Gastrocnemius medialis (tissue), 4 donors: ENCODE data around the gene SAT1. TPM values are rescaled to one million over a fixed set of nuclear protein-coding genes. Genes with fewer than 3 reads are reported as not detected.

ENCODE experiments used
- ATAC-seq, 2 donors: fragments of 150-250 bp; one replicate each; pipeline ENCODE4 v1.9.1; 2016
- DNase-seq, 2 donors: peaks; one replicate each; pipeline ENCODE4 v3.0.0-alpha.2; 2019
- H3K27ac ChIP-seq, 4 donors: fragments of 200-600 bp; sonication (generic); 1 replicate in 1 of 4; 2 replicates in 3 of 4; pipeline ENCODE4 v1.5.1; 2016 to 2018; ENCODE audit warnings: mild to moderate bottlenecking in 2 of 4, moderate library complexity in 1 of 4
- H3K27me3 ChIP-seq, 3 donors: fragments of 200-600 bp; sonication (generic) in 2 of 3; 1 replicate in 1 of 3; 2 replicates in 2 of 3; pipeline versions ENCODE4 v1.5.1 to v1.6.0; 2016 to 2019; ENCODE audit warnings: mild to moderate bottlenecking in 1 of 3, moderate library complexity in 1 of 3
- H3K36me3 ChIP-seq, 2 donors: fragments of 200-600 bp; sonication (generic) in 1 of 2; one replicate each; pipeline ENCODE4 v1.5.1; 2017 to 2018
- H3K4me1 ChIP-seq, 2 donors: fragments of 200-600 bp; sonication (generic) in 1 of 2; one replicate each; pipeline ENCODE4 v1.5.1; 2016 to 2017; ENCODE audit warnings: mild to moderate bottlenecking in 2 of 2
- H3K4me3 ChIP-seq, 4 donors: fragments of 200-600 bp; sonication (generic) in 3 of 4; 1 replicate in 1 of 4; 2 replicates in 3 of 4; pipeline ENCODE4 v1.5.1; 2016 to 2019; ENCODE audit warnings: mild to moderate bottlenecking in 2 of 4
- H3K9me3 ChIP-seq, 3 donors: fragments of 200-600 bp; sonication (generic) in 2 of 3; 1 replicate in 1 of 3; 2 replicates in 2 of 3; pipeline ENCODE4 v1.5.1; 2016 to 2019
- POLR2A ChIP-seq, 2 donors: fragments of 450-650 bp; IDR thresholded peaks; one replicate each; pipeline ENCODE4 v1.6.1; 2017; ENCODE audit warnings: antibody characterized with exemption in 2 of 2, mild to moderate bottlenecking in 2 of 2, moderate library complexity in 2 of 2
- in situ Hi-C, 4 donors: fragments of 200-750 bp; cut with MboI; loops; one replicate each; pipeline versions ENCODE4 v1.15.0 to v1.8.0; 2017; ENCODE audit warnings: low sequenced_read_pairs in 4 of 4
- intact Hi-C: fragments of 100-400 bp; cut with DNase I; formaldehyde crosslinking; loops from one replicate; pipeline ENCODE4 v1.15.1; 2023; ENCODE audit warnings: low total_unique reads
- total RNA-seq, 4 donors: library from RNA; depleted of rRNA; stranded (reverse); fragments of >200 nt; gene quantifications; one replicate each; pipeline versions ENCODE4 v1.1.0 to v1.2.3, GENCODE V29; 2016
- TF ChIP-seq, protein P1 (sequence below), 5 experiments: fragments of 450-650 bp in 3 of 5; fragments of 200-600 bp in 2 of 5; sonication (generic) in 2 of 5; IDR thresholded peaks in 4 of 5; conservative IDR thresholded peaks in 1 of 5; 1 replicate in 4 of 5; 2 replicates in 1 of 5; pipeline ENCODE4 v1.5.1; 2016 to 2019; ENCODE audit warnings: antibody characterized with exemption in 5 of 5, mild to moderate bottlenecking in 3 of 5, moderate library complexity in 3 of 5

Gene SAT1
- total RNA-seq, 4 donors from 2014 or later = 46.1 to 122 (median 81.4) TPM

DNA sequence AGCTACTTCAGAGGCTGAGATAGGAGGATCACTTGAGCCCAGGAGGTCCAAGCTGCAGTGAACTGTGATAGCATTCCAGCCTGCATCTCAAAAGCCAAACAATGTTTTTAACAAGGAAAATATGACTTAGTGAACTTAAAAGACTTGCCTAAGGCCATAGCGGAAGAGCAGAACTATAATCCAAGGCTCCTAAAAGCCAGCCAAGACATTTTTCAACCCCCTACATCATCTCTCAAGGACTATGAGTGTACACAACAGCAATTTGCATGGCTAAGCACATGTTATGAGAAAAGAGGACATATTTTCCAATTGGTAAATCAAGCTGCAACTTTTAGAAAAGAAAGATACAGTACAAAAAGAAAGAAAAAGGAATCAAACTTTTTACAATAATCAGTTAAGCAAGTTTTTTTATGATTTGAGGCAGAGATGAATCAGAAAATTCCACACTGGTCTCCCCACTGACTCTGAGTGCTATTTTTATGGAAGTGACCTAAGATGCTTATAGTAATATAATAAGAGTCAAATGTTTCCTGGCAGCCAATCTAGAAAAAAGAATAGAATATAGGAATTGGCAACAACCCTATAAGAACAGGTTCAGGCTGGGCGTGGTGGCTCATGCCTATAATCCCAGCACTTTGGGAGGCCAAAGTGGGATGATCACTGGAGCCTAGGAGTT, 30.1 kb upstream of the SAT1 start:
- TF ChIP-seq, protein P1, sequence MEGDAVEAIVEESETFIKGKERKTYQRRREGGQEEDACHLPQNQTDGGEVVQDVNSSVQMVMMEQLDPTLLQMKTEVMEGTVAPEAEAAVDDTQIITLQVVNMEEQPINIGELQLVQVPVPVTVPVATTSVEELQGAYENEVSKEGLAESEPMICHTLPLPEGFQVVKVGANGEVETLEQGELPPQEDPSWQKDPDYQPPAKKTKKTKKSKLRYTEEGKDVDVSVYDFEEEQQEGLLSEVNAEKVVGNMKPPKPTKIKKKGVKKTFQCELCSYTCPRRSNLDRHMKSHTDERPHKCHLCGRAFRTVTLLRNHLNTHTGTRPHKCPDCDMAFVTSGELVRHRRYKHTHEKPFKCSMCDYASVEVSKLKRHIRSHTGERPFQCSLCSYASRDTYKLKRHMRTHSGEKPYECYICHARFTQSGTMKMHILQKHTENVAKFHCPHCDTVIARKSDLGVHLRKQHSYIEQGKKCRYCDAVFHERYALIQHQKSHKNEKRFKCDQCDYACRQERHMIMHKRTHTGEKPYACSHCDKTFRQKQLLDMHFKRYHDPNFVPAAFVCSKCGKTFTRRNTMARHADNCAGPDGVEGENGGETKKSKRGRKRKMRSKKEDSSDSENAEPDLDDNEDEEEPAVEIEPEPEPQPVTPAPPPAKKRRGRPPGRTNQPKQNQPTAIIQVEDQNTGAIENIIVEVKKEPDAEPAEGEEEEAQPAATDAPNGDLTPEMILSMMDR (IDR thresholded peaks at IDR 0.05 in 4 of 5, conservative IDR thresholded peaks at IDR 0.05 in 1 of 5) = no peak
- TF ChIP-seq POLR2A (IDR thresholded peaks at IDR 0.05) = no peak
- Histone ChIP-seq H3K4me1 (no peaks in the 10 kb centered on the region), H3K9me3 (no peaks in the 10 kb centered on the region), H3K4me3 (no peak overlapping the region), H3K27ac (peak overlapping the region in 3 of 4 donors; percentile 41 to 46 (median 45)), H3K36me3 (no peaks in the 10 kb centered on the region), H3K27me3 (no peaks in the 10 kb centered on the region)
- in situ Hi-C loops (no loop called here), intact Hi-C loops (no loop called here)
- ATAC-seq (peak; percentile 61 to 66), DNase-seq (no peak)

DNA sequence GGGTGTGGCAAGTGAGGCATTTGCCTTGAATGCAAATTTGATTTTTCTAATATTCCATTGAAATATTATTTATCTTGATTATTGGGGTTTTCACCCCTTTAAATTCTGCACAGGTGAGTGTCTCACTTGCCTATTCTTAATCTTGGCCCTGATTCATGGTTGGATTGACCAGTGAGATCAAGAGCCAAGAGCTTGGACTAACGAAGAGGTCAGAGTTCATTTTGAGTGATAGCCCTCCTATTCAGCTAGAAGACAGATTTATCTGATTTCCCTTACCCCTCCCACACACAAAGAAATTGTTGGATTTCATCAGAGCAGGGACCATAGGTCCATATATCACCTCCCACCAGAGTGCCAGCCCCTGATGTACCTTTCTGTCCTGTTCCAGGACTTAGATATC, 28.3 kb upstream of the SAT1 start:
- Histone ChIP-seq H3K4me3 (no peak overlapping the region), H3K27ac (no peak overlapping the region), H3K36me3 (no peaks in the 10 kb centered on the region), H3K9me3 (no peaks in the 10 kb centered on the region), H3K27me3 (no peaks in the 10 kb centered on the region), H3K4me1 (no peaks in the 10 kb centered on the region)
- in situ Hi-C loops = no loop called here
- ATAC-seq = no peak
- TF ChIP-seq POLR2A (IDR thresholded peaks at IDR 0.05) = no peak
- TF ChIP-seq, protein P1 (IDR thresholded peaks at IDR 0.05 in 4 of 5, conservative IDR thresholded peaks at IDR 0.05 in 1 of 5) = no peak
- no peak for DNase-seq
- intact Hi-C loops = no loop called here

DNA sequence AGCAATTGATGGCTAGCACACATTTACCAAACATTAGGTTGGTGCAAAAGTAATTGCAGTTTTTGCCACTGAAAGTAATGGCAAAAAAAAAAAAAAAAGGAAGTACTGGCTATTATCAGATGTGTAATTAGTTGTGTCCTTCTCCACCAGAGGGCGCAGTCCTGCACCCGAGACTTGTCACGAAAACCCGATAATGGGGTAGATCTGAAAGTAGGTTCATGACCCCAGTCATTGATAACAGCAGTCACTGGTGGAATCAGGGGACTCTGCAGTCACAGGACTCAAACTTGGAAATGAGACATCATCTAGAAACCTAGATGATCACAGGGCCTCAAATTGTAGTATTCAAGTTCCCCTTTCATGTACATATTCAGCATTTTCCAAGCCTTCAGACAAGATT, 26.8 kb upstream of the SAT1 start:
- ATAC-seq (no peak), DNase-seq (no peak)
- no peak overlapping the region for H3K27ac ChIP-seq
- TF ChIP-seq POLR2A (IDR thresholded peaks at IDR 0.05) = no peak
- TF ChIP-seq, protein P1 (IDR thresholded peaks at IDR 0.05 in 4 of 5, conservative IDR thresholded peaks at IDR 0.05 in 1 of 5) = peak in 3 of 5 experiments; percentile 16 to 46 (median 17)
- no peaks in the 10 kb centered on the region for H3K36me3 ChIP-seq
- H3K4me3 ChIP-seq = no peak overlapping the region
- in situ Hi-C loops = no loop called here
- intact Hi-C loops = no loop called here
- no peaks in the 10 kb centered on the region for H3K9me3 ChIP-seq
- H3K4me1 ChIP-seq = no peaks in the 10 kb centered on the region
- no peaks in the 10 kb centered on the region for H3K27me3 ChIP-seq

DNA sequence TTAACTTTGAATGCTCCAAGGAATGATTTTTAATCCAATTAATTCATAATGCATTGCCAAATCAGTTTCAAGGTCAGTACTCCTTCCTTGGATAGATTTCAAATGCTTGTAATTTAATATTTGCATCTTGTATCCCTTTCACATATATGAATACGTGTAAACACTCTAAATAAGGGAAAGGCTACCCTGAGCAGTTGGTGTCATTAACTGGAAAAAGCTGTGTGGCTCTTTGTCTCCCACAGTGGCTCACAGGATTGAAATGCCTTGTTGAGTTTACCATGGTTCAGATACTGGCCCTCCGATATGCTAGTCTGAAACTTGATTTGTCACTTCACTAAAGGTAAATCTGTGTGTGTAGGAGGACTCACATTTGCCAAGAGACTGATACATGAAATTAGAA, 23.2 kb upstream of the SAT1 start:
- no peak overlapping the region for H3K27ac ChIP-seq
- TF ChIP-seq, protein P1 (IDR thresholded peaks at IDR 0.05 in 4 of 5, conservative IDR thresholded peaks at IDR 0.05 in 1 of 5) = no peak
- no peaks in the 10 kb centered on the region for H3K4me1 ChIP-seq
- in situ Hi-C loops = no loop called here
- intact Hi-C loops = no loop called here
- H3K4me3 ChIP-seq = no peak overlapping the region
- ATAC-seq = no peak
- H3K9me3 ChIP-seq = no peaks in the 10 kb centered on the region
- H3K27me3 ChIP-seq = no peaks in the 10 kb centered on the region
- no peak for DNase-seq
- no peaks in the 10 kb centered on the region for H3K36me3 ChIP-seq
